ENCODE results near the gene AKAP6. TPM values are rescaled to one million over a fixed set of nuclear protein-coding genes. Genes with fewer than 3 reads are reported as not detected.
"Not testable (repeated sequence)": the region's sequence is repeated elsewhere in the genome, so short reads cannot be mapped to it uniquely, and the experiment has no call there.

AKAP6 gene
- total RNA-seq, 1 donor from 2014 or later, result 1.5 TPM

GRCh38 chr14:32576088-32576795 is 247.1 kb downstream of the AKAP6 start:
- DNase-seq (ENCODE audit: low spot score), result no peak

- DNase-seq (ENCODE audit: low spot score), result no peak
These were observed 247.9 kb downstream of the AKAP6 start for GRCh38 chr14:32576977-32577376.

- DNase-seq (ENCODE audit: low spot score), result no peak
These were observed 249.1 kb downstream of the AKAP6 start for GRCh38 chr14:32578181-32578580.

- DNase-seq (ENCODE audit: low spot score), result not testable (repeated sequence)
These were observed 254.3 kb downstream of the AKAP6 start for GRCh38 chr14:32583427-32583826.

GRCh38 chr14:32584079-32584478 is 255.0 kb downstream of the AKAP6 start:
- no peak for DNase-seq (ENCODE audit: low spot score)

GRCh38 chr14:32587461-32587860 is 258.4 kb downstream of the AKAP6 start:
- DNase-seq (ENCODE audit: low spot score), result no peak

GRCh38 chr14:32588448-32589320 is 259.6 kb downstream of the AKAP6 start:
- no peak for DNase-seq (ENCODE audit: low spot score)

- no peak for DNase-seq (ENCODE audit: low spot score)
These were observed 261.1 kb downstream of the AKAP6 start for GRCh38 chr14:32590157-32590556.

- DNase-seq (ENCODE audit: low spot score), result no peak
These were observed 264.3 kb downstream of the AKAP6 start for GRCh38 chr14:32593290-32593942.

GRCh38 chr14:32594766-32595165 is 265.7 kb downstream of the AKAP6 start:
- no peak for DNase-seq (ENCODE audit: low spot score)

- no peak for DNase-seq (ENCODE audit: low spot score)
These were observed 266.4 kb downstream of the AKAP6 start for GRCh38 chr14:32595497-32595896.

- no peak for DNase-seq (ENCODE audit: low spot score)
These were observed 267.3 kb downstream of the AKAP6 start for GRCh38 chr14:32596390-32596789.

GRCh38 chr14:32597771-32598170 is 268.7 kb downstream of the AKAP6 start:
- DNase-seq (ENCODE audit: low spot score), result no peak

- DNase-seq (ENCODE audit: low spot score), result no peak
These were observed 272.0 kb downstream of the AKAP6 start for GRCh38 chr14:32601069-32601468.

- no peak for DNase-seq (ENCODE audit: low spot score)
These were observed 272.8 kb downstream of the AKAP6 start for GRCh38 chr14:32601906-32602305.

- DNase-seq (ENCODE audit: low spot score), result no peak
These were observed 273.6 kb downstream of the AKAP6 start for GRCh38 chr14:32602699-32603098.

GRCh38 chr14:32603992-32604565 is 275.0 kb downstream of the AKAP6 start:
- DNase-seq (ENCODE audit: low spot score), result no peak

GRCh38 chr14:32606301-32606700 is 277.2 kb downstream of the AKAP6 start:
- DNase-seq (ENCODE audit: low spot score), result no peak

- no peak for DNase-seq (ENCODE audit: low spot score)
These were observed 278.3 kb downstream of the AKAP6 start for GRCh38 chr14:32607399-32607798.

- DNase-seq (ENCODE audit: low spot score), result no peak
These were observed 279.8 kb downstream of the AKAP6 start for GRCh38 chr14:32608857-32609256.

GRCh38 chr14:32609388-32609787 is 280.3 kb downstream of the AKAP6 start:
- DNase-seq (ENCODE audit: low spot score), result no peak

GRCh38 chr14:32611752-32612151 is 282.7 kb downstream of the AKAP6 start:
- DNase-seq (ENCODE audit: low spot score), result no peak

All from mesenteric fat pad (tissue), 1 donor.